Measurements from ENCODE around the gene BLMH.
A peak's percentile ranks its signal among the peaks of the same experiment; 100 is the strongest.

Gene BLMH

GRCh38 chr17:30263552-30264333, 28.0 kb downstream of the BLMH start:
- H3K4me3 ChIP-seq (ENCODE audit: low read depth, low read length): no peak overlapping the region
- peak; percentile 54 for DNase-seq (ENCODE audit: low read depth, low spot score)
- in situ Hi-C loops (cut with HindIII; ENCODE audit: low sequenced_read_pairs): no loop called here
- TF ChIP-seq, protein P1, sequence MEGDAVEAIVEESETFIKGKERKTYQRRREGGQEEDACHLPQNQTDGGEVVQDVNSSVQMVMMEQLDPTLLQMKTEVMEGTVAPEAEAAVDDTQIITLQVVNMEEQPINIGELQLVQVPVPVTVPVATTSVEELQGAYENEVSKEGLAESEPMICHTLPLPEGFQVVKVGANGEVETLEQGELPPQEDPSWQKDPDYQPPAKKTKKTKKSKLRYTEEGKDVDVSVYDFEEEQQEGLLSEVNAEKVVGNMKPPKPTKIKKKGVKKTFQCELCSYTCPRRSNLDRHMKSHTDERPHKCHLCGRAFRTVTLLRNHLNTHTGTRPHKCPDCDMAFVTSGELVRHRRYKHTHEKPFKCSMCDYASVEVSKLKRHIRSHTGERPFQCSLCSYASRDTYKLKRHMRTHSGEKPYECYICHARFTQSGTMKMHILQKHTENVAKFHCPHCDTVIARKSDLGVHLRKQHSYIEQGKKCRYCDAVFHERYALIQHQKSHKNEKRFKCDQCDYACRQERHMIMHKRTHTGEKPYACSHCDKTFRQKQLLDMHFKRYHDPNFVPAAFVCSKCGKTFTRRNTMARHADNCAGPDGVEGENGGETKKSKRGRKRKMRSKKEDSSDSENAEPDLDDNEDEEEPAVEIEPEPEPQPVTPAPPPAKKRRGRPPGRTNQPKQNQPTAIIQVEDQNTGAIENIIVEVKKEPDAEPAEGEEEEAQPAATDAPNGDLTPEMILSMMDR (IDR thresholded peaks at IDR 0.05; ENCODE audit: low read depth, low read length): no peak

GRCh38 chr17:30256756-30257506, 34.8 kb downstream of the BLMH start:
- in situ Hi-C loops (cut with HindIII; ENCODE audit: low sequenced_read_pairs): no loop called here
- DNase-seq (ENCODE audit: low read depth, low spot score): no peak
- H3K4me3 ChIP-seq (ENCODE audit: low read depth, low read length): no peak overlapping the region
- TF ChIP-seq, protein P1 (IDR thresholded peaks at IDR 0.05; ENCODE audit: low read depth, low read length): no peak

DNA sequence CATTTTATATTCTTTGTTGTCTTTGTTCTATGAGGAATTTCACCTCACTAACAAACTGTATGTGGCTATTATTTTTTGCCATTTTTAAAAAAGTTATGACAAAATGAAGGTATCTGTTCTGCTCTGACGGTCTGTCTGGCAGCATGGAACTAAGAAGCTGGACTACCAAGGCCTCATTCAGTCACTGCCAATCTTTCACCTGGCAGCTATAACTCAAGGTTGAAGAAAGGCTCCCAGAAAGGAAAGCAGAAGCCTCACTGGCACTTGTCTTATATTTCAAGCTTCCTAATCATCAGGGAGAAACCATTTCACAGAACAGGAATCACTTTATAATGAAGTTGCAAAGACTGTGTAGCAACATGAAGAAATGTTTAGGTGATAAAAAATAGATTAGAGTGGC, 37.6 kb downstream of the BLMH start:
- TF ChIP-seq, protein P1 (IDR thresholded peaks at IDR 0.05; ENCODE audit: low read depth, low read length): no peak
- in situ Hi-C loops (cut with HindIII; ENCODE audit: low sequenced_read_pairs): no loop called here
- DNase-seq (ENCODE audit: low read depth, low spot score): no peak
- no peak overlapping the region for H3K4me3 ChIP-seq (ENCODE audit: low read depth, low read length)

GRCh38 chr17:30253312-30253711, 38.4 kb downstream of the BLMH start:
- TF ChIP-seq, protein P1 (IDR thresholded peaks at IDR 0.05; ENCODE audit: low read depth, low read length): no peak
- in situ Hi-C loops (cut with HindIII; ENCODE audit: low sequenced_read_pairs): no loop called here
- no peak overlapping the region for H3K4me3 ChIP-seq (ENCODE audit: low read depth, low read length)
- DNase-seq (ENCODE audit: low read depth, low spot score): no peak

GRCh38 chr17:30251931-30252330, 39.8 kb downstream of the BLMH start:
- DNase-seq (ENCODE audit: low read depth, low spot score): no peak

DNA sequence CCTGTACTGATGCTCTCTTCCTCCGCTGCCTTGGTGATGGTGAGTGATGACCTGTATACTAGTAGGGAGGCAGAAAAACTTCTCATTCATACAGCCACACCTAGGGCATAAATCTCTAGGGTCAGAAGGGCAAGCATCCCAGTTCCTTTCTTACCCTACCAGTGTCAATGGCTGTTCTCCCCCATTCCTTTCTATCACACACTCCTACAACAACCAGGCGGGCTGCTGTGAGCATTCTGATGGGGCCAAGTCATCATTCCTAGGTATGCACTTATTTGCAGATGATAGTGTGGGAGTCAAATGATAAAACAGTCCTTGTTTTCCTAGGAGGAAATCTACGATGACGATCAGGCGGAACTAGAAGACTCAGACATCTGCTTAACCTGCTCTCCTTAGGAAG, 42.3 kb downstream of the BLMH start:
- TF ChIP-seq, protein P1 (IDR thresholded peaks at IDR 0.05; ENCODE audit: low read depth, low read length): no peak
- in situ Hi-C loops (cut with HindIII; ENCODE audit: low sequenced_read_pairs): no loop called here
- H3K4me3 ChIP-seq (ENCODE audit: low read depth, low read length): no peak overlapping the region
- no peak for DNase-seq (ENCODE audit: low read depth, low spot score)

More at GRCh38 chr17:30251931-30252330, 39.8 kb downstream of the BLMH start:
- in situ Hi-C loops (cut with HindIII; ENCODE audit: low sequenced_read_pairs): no loop called here
- H3K4me3 ChIP-seq (ENCODE audit: low read depth, low read length): no peak overlapping the region
- TF ChIP-seq, protein P1 (IDR thresholded peaks at IDR 0.05; ENCODE audit: low read depth, low read length): no peak
